SHP77 (cell line): Measurements from ENCODE around the gene RAB39B.

ENCODE experiments used
- DNase-seq, 2 experiments: peaks; one replicate each; lab custom pipeline; 2025; lab: John Stamatoyannopoulos, UW

Gene RAB39B

DNA sequence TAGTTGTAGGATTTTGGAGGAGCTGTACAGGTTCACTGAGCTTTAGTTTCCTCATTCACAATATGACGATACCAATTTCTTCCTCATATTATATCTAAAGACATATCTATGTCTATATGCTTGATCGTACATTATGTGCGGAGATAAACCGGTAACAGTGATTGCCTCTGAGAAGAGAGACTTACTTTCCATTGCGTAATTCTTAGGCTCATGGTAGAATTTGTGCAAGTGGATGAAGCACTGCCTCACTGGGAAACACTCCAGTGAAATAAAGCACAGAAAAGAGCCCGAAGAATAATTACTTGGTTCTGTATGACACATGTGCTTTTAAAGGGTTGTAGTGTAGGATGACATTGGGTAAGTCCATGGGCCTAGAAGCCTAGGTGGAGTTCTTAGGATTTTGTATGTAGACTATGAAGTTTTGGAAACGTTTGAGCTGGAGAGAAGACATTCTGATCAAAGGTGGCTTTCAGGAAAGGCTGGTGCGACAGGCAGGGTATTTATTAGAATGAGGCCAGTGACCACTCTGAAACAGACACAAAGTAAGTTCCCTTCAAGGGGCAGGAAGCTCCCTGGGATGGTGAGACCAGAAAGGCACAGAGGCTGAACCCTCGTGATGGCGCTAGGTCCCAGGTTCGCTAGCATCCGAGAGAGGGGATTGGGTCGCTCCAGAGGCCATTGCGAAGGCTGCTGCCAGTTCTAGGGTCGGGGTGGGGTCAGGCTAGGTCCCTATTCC is 48.7 kb downstream of the RAB39B start:
- DNase-seq, result no peak

DNA sequence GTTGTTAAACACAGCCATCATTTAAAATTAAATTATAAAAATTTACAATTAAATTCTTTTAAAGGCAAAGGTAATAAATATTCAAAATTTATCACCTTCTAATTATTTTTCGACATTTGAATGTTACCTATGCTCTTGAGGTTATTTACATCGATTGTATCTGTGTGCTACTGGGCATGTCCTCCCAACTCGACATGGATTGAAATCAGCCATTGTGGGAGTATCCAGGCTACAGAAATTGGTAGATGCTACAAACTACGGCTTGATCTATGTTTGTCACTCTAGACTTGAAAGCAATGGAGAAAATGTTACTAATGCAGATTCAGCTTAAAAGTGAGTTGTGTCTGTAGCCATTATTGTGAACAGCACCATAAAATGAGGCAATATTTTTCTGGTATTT is 50.6 kb downstream of the RAB39B start:
- no peak for DNase-seq

GRCh38 chrX:155211208-155211607 is 53.1 kb downstream of the RAB39B start:
- no peak for DNase-seq
